Measurements from ENCODE around the gene ATP8B4.

The ATP8B4 gene

GRCh38 chr15:49919034-49919433 lies 200.0 kb downstream of the ATP8B4 start:
- no peak for DNase-seq

- no peak for DNase-seq
Observed at GRCh38 chr15:49918121-49918520, 200.9 kb downstream of the ATP8B4 start.

GRCh38 chr15:49916998-49917397 lies 202.0 kb downstream of the ATP8B4 start:
- no peak for DNase-seq

- DNase-seq = no peak
Observed at GRCh38 chr15:49915822-49916221, 203.2 kb downstream of the ATP8B4 start.

- no peak for DNase-seq
Observed at GRCh38 chr15:49908933-49909295, 210.1 kb downstream of the ATP8B4 start.

- DNase-seq = no peak
Observed at GRCh38 chr15:49908236-49908932, 210.6 kb downstream of the ATP8B4 start.

- DNase-seq = no peak
Observed at GRCh38 chr15:49906966-49907365, 212.1 kb downstream of the ATP8B4 start.

GRCh38 chr15:49905221-49905620 lies 213.8 kb downstream of the ATP8B4 start:
- no peak for DNase-seq

- DNase-seq = no peak
Observed at GRCh38 chr15:49904296-49904695, 214.7 kb downstream of the ATP8B4 start.

- no peak for DNase-seq
Observed at GRCh38 chr15:49902685-49903501, 216.1 kb downstream of the ATP8B4 start.

- no peak for DNase-seq
Observed at GRCh38 chr15:49901996-49902684, 216.9 kb downstream of the ATP8B4 start.

GRCh38 chr15:49901321-49901720 lies 217.7 kb downstream of the ATP8B4 start:
- no peak for DNase-seq

GRCh38 chr15:49900903-49901235 lies 218.2 kb downstream of the ATP8B4 start:
- DNase-seq = no peak

GRCh38 chr15:49900006-49900902 lies 218.8 kb downstream of the ATP8B4 start:
- DNase-seq = no peak

- DNase-seq = no peak
Observed at GRCh38 chr15:49898575-49899283, 220.3 kb downstream of the ATP8B4 start.

- no peak for DNase-seq
Observed at GRCh38 chr15:49898097-49898496, 220.9 kb downstream of the ATP8B4 start.

- no peak for DNase-seq
Observed at GRCh38 chr15:49895347-49896223, 223.4 kb downstream of the ATP8B4 start.

GRCh38 chr15:49890689-49891088 lies 228.3 kb downstream of the ATP8B4 start:
- DNase-seq = no peak

GRCh38 chr15:49889536-49889935 lies 229.5 kb downstream of the ATP8B4 start:
- no peak for DNase-seq

GRCh38 chr15:49888734-49889133 lies 230.3 kb downstream of the ATP8B4 start:
- no peak for DNase-seq

GRCh38 chr15:49888323-49888693 lies 230.7 kb downstream of the ATP8B4 start:
- DNase-seq = no peak

Measured in 8988T (cell line).